GM21825 (cell line): ENCODE results near the gene ABCC8.

Experiments used
- ATAC-seq: cut with Tn5 transposase; IDR thresholded peaks from one replicate; pipeline ENCODE4 v1.9.1; 2021; ENCODE audit warnings: mild to moderate bottlenecking, moderate library complexity; ENCODE audit not compliant: unreplicated experiment

The ABCC8 gene

DNA sequence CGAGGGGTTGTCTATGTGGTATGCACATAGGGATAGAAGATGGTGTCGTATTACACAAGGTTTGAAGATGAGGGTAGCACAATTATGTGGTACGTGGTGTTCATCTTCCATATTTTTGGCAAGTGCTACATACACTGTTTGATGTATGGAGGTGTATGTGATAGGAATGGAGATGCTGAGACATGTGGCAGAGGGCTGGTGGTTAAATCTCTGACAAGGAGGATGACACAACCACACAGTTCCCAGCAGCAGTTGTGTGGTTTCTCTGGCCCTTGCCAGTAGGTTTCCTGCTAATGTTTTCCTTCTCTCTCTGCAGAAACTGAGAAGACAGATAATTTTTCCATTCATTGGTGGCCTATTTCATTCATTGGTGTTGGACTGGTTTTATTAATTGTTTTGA is 108.1 kb downstream of the ABCC8 start:
- ATAC-seq, result no peak

DNA sequence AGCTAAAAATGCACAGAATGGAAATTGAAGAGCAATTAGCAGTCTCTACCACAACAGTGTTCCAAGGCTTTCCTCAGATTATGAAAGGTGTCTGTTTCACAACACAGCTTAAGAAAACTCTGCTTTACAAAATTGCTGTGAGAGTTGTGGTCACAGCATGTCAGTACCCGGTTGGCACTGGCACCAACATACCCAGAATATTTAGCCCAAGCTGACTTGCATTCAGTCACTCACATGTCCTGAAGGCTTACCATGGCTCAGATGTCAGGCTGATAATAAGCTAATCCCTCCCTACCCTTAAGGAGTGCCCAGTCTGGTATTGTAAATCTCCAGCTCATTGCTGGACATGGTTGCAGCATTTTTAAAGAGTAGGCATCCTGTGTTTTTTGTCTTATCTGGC is 110.2 kb downstream of the ABCC8 start:
- no peak for ATAC-seq

DNA sequence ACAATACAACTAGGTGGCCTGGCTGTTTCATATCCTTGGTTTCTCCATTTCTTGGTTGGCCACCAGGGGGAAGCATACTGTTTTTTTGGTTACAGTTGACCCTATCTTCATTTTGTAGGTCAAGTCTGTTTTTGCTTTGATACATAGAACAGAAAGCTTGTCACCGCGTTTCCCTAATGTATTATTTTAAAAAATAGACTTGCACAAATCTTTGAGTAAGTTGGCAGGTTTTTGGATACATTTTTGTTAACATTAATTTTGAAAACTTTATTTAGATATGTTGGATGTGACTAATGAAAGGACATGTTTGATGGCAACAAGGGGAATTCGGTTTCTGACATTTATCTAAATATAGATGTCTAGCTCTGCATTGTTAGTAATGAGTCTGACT is 122.0 kb downstream of the ABCC8 start:
- peak; percentile 45 for ATAC-seq

DNA sequence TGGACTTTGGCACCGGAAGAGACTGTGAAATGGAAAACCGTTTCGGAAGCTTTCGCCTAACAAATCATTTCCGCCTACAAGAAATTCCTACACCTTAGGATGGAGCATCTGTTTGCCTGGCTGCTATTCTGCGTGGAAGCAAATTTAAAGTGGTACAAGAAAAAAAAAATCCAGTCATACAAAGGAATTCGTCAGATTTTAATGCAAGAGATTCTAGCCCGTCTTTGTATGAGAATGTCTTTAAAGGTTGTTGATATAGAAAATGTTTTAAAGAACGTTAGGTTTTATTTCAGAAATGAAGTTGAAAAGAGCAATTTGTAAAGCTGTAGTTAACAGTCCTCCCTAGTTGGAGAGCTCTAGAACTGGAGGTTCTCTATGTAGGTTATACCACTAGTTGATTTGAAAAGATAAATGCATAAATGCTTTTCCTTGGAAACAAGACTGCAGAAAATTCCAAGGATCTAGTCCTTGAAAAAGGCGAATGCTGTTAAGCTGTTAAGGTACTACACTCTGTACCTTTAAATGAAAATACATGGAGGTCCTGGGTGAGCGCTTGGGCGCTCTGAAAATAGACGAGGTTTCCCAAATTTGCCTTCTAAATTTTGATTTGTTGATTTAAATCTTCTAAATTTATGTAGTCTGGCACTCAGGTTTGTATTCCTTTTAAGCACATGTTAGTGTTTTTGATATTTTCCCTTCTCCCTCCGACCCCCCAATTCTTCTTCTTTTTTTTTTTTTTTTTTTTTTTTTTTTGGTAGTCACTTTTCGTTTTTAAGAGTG is 122.6 kb downstream of the ABCC8 start:
- no peak for ATAC-seq

DNA sequence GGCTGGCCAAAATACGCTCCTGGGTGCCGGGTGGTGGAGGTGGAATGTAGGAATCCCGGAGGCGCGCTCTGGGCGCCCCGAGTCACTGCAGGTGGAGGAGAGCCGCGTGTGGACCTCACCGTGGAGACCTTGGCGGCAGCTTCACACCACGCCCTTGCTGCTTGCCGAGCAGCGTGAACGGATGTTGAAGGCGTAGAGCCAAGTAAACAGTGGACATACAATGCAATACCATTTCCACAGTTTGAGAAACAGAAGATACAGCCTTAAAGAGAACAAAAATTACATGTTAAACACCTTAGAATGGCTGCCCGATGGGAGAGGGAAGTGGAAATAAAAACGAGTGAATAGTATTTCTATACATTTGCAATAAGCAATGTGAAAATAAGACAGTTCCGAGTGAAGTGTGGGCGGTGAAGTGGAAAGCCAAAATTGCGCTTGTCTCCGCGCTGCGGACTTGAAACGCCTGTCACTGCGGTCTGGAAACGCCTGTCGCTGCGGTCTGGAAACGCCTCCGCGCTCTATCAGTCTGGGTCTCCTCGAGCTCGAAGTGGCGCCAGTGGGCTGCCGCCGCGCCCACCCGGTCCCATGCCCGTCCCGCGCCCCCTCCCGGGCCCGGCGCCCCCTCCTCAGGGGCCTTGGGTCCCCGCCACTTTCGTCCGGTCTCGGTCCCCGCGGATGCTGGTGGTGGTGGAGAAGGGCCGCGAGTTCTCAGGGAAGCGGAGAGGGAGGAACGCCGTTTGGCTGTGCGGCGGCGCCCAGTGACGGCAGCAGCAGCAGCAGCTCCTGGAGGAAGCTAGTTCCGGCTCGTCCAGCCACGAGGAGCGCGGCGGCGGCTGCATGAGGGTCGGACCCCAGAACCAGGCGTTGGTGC is 123.5 kb downstream of the ABCC8 start:
- ATAC-seq, result no peak

DNA sequence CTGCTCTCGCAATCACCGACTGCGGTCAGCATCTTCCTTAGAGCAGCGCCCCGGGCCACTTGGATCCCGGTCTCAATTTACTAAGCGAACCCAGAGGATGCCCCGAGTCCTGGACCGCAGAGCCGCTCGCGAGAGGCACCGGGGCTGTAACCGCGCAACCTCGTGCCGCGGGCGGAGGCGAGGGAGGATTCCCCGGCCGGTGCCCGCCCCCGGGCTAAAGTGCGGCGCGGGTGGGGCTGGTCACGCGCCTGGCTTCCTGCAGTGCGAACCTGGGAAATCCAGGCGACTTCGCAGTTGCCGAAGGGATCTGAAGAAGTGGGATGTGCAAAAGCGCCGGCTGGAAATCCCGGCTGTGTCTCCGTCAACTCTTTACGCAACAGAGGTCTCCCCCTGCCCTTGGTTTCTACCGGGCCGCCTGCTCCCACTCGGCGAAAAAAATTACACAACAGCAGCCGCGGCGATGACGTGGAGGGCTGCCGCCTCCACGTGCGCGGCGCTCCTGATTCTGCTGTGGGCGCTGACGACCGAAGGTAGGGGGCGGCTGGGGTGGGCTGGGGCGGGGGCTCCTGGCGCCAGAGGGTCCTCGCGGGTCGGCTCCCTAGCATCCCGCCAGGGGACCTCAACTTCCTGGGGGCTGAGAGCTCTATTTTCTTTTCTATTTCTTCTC is 125.0 kb downstream of the ABCC8 start, which contains the start of gene NCR3LG1:
Gene NCR3LG1 (plus strand): TSS at position 291 of the 667 bp plus-strand sequence. CDS start 170 bp downstream, at position 461.
- ATAC-seq, result no peak

DNA sequence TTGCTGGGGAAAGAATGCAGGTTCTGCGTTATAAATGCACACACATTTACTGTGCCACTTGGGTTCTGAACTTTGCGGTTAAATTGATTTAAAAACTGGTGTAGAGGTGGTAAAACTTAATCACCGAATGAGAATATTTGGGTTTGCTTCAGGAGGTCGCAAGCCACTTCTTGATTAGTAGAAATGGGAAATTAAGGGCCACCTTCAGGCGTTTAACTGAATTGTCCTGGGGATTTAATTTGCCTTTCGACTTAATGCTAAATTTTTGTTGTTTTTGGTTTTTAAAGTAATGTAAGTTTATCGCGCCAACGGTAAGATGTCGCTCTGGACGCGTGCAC is 125.5 kb downstream of the ABCC8 start:
- no peak for ATAC-seq

DNA sequence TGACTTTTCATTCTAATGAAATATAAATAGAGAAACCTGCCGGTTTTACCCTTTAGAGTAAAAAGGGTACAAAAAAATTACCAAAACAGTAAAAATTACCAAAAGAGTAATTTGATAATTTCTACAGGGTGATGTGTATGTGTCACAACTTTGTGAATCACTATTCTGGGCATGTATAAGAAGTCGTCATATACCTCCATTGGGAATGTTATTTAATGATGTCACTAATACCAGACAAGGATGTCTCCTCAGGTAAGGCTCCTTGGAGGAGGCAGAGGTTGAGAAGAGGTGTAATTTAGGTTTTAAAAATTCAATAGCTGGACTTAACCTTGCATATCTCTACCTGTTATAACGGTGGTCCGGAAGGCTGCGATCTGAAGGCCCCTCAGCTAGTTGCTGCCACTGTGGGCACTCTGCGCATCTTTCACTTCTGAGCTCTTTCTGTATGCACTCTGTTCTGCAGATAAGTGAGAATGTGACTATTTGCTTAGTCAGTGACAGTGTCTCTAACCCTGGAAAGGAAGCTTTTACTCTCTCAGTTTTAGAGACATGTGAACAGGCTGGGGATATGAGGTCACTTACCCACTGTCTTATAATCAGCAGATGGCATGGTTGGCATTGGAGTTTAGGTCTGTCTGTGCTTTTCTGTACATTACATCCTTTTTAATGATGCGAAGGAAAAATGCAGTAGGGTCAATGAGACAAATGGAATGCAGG is 126.0 kb downstream of the ABCC8 start:
- no peak for ATAC-seq

DNA sequence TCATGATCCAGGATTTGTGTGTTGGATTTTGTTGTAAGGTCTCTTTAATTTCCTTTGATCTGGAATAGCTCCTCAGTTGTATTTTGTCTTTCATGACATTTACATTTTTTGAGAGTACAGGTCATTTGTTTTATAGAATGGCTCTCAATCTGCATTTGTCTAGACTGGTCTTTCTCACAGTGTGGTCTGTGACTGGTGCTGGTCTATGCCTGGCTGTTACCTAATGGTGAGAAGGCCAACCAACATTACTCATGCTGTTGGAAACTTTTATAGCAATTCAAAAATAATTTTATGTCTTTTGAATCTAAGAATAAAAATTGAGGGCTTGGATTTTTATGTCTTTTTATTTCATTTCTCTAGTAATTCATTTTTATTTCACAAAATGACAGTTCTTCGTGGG is 129.0 kb downstream of the ABCC8 start:
- ATAC-seq, result no peak

DNA sequence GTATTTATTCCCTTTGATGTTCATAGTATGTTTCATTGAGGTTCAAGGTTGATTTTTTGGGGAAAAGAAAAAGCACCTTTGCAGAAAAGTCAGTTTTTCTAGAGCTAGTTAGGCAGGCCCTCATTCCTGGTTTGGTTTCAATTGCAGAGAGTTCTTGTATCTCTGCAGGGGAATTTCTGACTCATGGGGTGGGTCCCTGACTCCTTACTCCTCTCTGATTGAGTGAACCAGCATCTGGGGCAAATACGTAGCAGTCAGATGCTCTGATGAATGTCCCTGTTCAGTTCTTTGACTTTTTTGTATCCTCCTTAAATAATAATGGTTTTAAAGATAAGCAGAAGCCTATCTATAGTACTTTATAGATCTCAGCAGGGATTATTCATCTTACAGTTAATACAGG is 132.7 kb downstream of the ABCC8 start:
- ATAC-seq, result no peak

DNA sequence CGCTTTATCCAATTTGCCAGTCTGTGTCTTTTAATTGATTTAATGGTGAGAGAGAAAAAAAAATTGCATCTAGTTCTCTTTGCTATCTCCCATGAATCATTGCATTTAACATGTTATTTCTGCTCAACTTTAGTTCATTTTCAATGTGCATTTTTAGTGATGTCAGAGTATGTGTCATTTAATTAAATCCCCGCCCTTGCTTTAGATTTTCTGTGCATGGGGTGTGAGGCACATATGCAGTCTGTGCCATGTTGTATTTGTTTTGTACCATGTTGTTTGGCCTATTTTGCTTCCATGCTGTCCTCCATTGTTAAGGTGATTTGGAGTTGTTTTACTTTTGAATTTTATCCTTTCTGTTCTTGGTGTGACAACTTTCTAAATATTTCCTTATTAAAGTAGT is 133.4 kb downstream of the ABCC8 start:
- ATAC-seq, result no peak
